HG03575 (cell line): ENCODE measurements around the gene NOS1.

Experiments used
- ATAC-seq: cut with Tn5 transposase; IDR thresholded peaks from one replicate; pipeline ENCODE4 v1.9.1; 2021; ENCODE audit not compliant: unreplicated experiment, insufficient number of reproducible peaks, low FRiP score; ENCODE audit errors: extremely low read depth

NOS1 gene

GRCh38 chr12:117293510-117293909, 67.9 kb downstream of the NOS1 start:
- no peak for ATAC-seq

- ATAC-seq, result no peak
Observed at GRCh38 chr12:117292688-117293087, 68.7 kb downstream of the NOS1 start.

- ATAC-seq, result no peak
Observed at GRCh38 chr12:117284140-117284539, 77.3 kb downstream of the NOS1 start.

- ATAC-seq, result no peak
Observed at GRCh38 chr12:117282490-117282889, 78.9 kb downstream of the NOS1 start.

GRCh38 chr12:117280019-117280680, 81.3 kb downstream of the NOS1 start:
- no peak for ATAC-seq

GRCh38 chr12:117279606-117280005, 81.8 kb downstream of the NOS1 start:
- no peak for ATAC-seq

GRCh38 chr12:117277875-117278274, 83.6 kb downstream of the NOS1 start:
- no peak for ATAC-seq

- ATAC-seq, result no peak
Observed at GRCh38 chr12:117273091-117273490, 88.3 kb downstream of the NOS1 start.

GRCh38 chr12:117272690-117273089, 88.7 kb downstream of the NOS1 start:
- no peak for ATAC-seq

- no peak for ATAC-seq
Observed at GRCh38 chr12:117262749-117263148, 98.7 kb downstream of the NOS1 start.

- no peak for ATAC-seq
Observed at GRCh38 chr12:117261247-117261646, 100.2 kb downstream of the NOS1 start.

- ATAC-seq, result no peak
Observed at GRCh38 chr12:117255386-117255785, 106.0 kb downstream of the NOS1 start.

- ATAC-seq, result no peak
Observed at GRCh38 chr12:117243488-117243887, 117.9 kb downstream of the NOS1 start.

- ATAC-seq, result no peak
Observed at GRCh38 chr12:117241697-117242096, 119.7 kb downstream of the NOS1 start.

- ATAC-seq, result no peak
Observed at GRCh38 chr12:117240081-117240755, 121.2 kb downstream of the NOS1 start.

GRCh38 chr12:117236456-117237001, 124.9 kb downstream of the NOS1 start:
- no peak for ATAC-seq

GRCh38 chr12:117235261-117235660, 126.2 kb downstream of the NOS1 start:
- no peak for ATAC-seq

GRCh38 chr12:117234441-117234840, 127.0 kb downstream of the NOS1 start:
- ATAC-seq, result no peak

GRCh38 chr12:117231750-117232149, 129.7 kb downstream of the NOS1 start:
- ATAC-seq, result no peak

GRCh38 chr12:117228239-117228638, 133.2 kb downstream of the NOS1 start:
- no peak for ATAC-seq
